Osteoblast (primary cell): ENCODE data around the gene GCHFR. TPM values are rescaled to one million over a fixed set of nuclear protein-coding genes. Genes with fewer than 3 reads are reported as not detected.
A peak's percentile ranks its signal among the peaks of the same experiment; 100 is the strongest.

ENCODE experiments used
- DNase-seq: peaks from one replicate; pipeline ENCODE4 v3.0.0; 2011; ENCODE audit warnings: low spot score, mixed read lengths; ENCODE audit not compliant: insufficient read length; ENCODE audit errors: missing footprints
- H2AFZ ChIP-seq: 2 replicates; pipeline ENCODE4 v1.6.0; 2011; ENCODE audit warnings: mild to moderate bottlenecking, low read length
- H3K27ac ChIP-seq: 2 replicates; pipeline ENCODE4 v1.5.1; 2011; ENCODE audit warnings: mild to moderate bottlenecking, low read depth, low read length, moderate library complexity
- H3K27me3 ChIP-seq: 2 replicates; pipeline ENCODE4 v1.6.0; 2012; ENCODE audit warnings: mild to moderate bottlenecking, control low read depth, inconsistent platforms, low read length, moderate library complexity; ENCODE audit not compliant: insufficient read depth
- H3K36me3 ChIP-seq: 2 replicates; pipeline ENCODE4 v1.5.1; 2011; ENCODE audit warnings: mild to moderate bottlenecking, low read length, control low read depth, moderate library complexity; ENCODE audit not compliant: insufficient read depth
- H3K4me1 ChIP-seq: 2 replicates; pipeline ENCODE4 v1.5.1; 2011; ENCODE audit warnings: mild to moderate bottlenecking, low read length, control low read depth, moderate library complexity; ENCODE audit not compliant: insufficient read depth
- H3K4me2 ChIP-seq: 2 replicates; pipeline ENCODE4 v1.6.0; 2011; ENCODE audit warnings: mild to moderate bottlenecking, low read length; ENCODE audit not compliant: insufficient read depth
- H3K4me3 ChIP-seq: fragments of 200-600 bp; sonication (generic); 3 replicates; pipeline ENCODE4 v1.5.1; 2012; ENCODE audit warnings: mild to moderate bottlenecking, low read length, inconsistent platforms; ENCODE audit not compliant: insufficient read depth
- H3K79me2 ChIP-seq: 2 replicates; pipeline ENCODE4 v1.6.0; 2012; ENCODE audit warnings: mild to moderate bottlenecking, low read length, control low read depth, inconsistent platforms; ENCODE audit not compliant: insufficient read depth
- H3K9me3 ChIP-seq: 2 replicates; pipeline ENCODE4 v1.5.1; 2011; ENCODE audit warnings: low read depth, low read length, control low read depth
- H4K20me1 ChIP-seq: 2 replicates; pipeline ENCODE4 v1.6.0; 2012; ENCODE audit warnings: mild to moderate bottlenecking, low read length, control low read depth; ENCODE audit not compliant: insufficient read depth
- total RNA-seq: library from RNA; depleted of rRNA; stranded (reverse); fragments of >200 nt; gene quantifications from 2 replicates; pipeline ENCODE4 v1.2.3, GENCODE V29; 2012
- TF ChIP-seq, protein P1 (sequence below): IDR thresholded peaks from 2 replicates; pipeline ENCODE4 v1.5.1; 2011; ENCODE audit warnings: mild to moderate bottlenecking, low read depth, low read length, moderate library complexity; ENCODE audit errors: extremely low read depth

GCHFR gene
- total RNA-seq, 1 donor, result 4.7 TPM

DNA sequence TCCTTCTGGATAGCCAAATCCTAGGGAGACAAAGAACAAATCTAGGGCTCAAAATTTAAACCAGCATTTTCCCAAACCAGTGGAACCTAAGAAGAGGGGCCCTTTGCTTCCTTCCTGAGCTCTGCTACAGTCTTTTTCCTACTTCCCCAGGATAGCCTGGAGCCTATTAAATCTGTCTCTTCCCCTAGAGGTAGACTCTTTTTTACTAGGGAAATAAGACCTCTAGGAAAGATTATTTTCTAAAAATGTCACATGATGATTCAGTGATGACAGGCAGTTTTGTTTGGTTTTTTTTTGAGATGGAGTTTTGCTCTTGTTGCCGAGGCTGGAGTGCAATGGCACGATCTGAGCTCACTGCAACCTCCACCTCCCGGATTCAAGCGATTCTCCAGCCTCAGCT is 27.3 kb upstream of the GCHFR start:
- H3K79me2 ChIP-seq, result no peaks in the 10 kb centered on the region
- TF ChIP-seq, protein P1, sequence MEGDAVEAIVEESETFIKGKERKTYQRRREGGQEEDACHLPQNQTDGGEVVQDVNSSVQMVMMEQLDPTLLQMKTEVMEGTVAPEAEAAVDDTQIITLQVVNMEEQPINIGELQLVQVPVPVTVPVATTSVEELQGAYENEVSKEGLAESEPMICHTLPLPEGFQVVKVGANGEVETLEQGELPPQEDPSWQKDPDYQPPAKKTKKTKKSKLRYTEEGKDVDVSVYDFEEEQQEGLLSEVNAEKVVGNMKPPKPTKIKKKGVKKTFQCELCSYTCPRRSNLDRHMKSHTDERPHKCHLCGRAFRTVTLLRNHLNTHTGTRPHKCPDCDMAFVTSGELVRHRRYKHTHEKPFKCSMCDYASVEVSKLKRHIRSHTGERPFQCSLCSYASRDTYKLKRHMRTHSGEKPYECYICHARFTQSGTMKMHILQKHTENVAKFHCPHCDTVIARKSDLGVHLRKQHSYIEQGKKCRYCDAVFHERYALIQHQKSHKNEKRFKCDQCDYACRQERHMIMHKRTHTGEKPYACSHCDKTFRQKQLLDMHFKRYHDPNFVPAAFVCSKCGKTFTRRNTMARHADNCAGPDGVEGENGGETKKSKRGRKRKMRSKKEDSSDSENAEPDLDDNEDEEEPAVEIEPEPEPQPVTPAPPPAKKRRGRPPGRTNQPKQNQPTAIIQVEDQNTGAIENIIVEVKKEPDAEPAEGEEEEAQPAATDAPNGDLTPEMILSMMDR, result no peak
- no peak for DNase-seq
- H3K4me2 ChIP-seq, result no peak overlapping the region
- H4K20me1 ChIP-seq, result no peaks in the 10 kb centered on the region
- no peak overlapping the region for H2AFZ ChIP-seq
- no peaks in the 10 kb centered on the region for H3K9me3 ChIP-seq
- peak overlapping the region; percentile 12 for H3K27ac ChIP-seq
- no peaks in the 10 kb centered on the region for H3K27me3 ChIP-seq
- H3K4me3 ChIP-seq, result no peak overlapping the region
- peaks cover 75% of the 10 kb centered on the region for H3K36me3 ChIP-seq
- H3K4me1 ChIP-seq, result no peaks in the 10 kb centered on the region

- H3K36me3 ChIP-seq, result peaks cover 73% of the 10 kb centered on the region
- no peak overlapping the region for H3K27ac ChIP-seq
- no peaks in the 10 kb centered on the region for H3K4me1 ChIP-seq
- H3K27me3 ChIP-seq, result no peaks in the 10 kb centered on the region
- no peak overlapping the region for H3K4me3 ChIP-seq
- no peak overlapping the region for H3K4me2 ChIP-seq
- DNase-seq, result no peak
- no peaks in the 10 kb centered on the region for H3K79me2 ChIP-seq
- no peaks in the 10 kb centered on the region for H3K9me3 ChIP-seq
- H4K20me1 ChIP-seq, result no peaks in the 10 kb centered on the region
- TF ChIP-seq, protein P1, result no peak
- H2AFZ ChIP-seq, result no peak overlapping the region
Observed at GRCh38 chr15:40737048-40737447, 26.8 kb upstream of the GCHFR start.

- no peak overlapping the region for H3K4me2 ChIP-seq
- H3K4me3 ChIP-seq, result no peak overlapping the region
- TF ChIP-seq, protein P1, result no peak
- no peaks in the 10 kb centered on the region for H3K79me2 ChIP-seq
- no peak overlapping the region for H2AFZ ChIP-seq
- no peak overlapping the region for H3K27ac ChIP-seq
- peaks cover 4% of the 10 kb centered on the region for H4K20me1 ChIP-seq
- DNase-seq, result no peak
- H3K36me3 ChIP-seq, result peaks cover 83% of the 10 kb centered on the region
- peaks cover 8% of the 10 kb centered on the region for H3K4me1 ChIP-seq
- H3K27me3 ChIP-seq, result no peaks in the 10 kb centered on the region
- no peaks in the 10 kb centered on the region for H3K9me3 ChIP-seq
Observed at GRCh38 chr15:40739047-40739446, 24.8 kb upstream of the GCHFR start.

DNA sequence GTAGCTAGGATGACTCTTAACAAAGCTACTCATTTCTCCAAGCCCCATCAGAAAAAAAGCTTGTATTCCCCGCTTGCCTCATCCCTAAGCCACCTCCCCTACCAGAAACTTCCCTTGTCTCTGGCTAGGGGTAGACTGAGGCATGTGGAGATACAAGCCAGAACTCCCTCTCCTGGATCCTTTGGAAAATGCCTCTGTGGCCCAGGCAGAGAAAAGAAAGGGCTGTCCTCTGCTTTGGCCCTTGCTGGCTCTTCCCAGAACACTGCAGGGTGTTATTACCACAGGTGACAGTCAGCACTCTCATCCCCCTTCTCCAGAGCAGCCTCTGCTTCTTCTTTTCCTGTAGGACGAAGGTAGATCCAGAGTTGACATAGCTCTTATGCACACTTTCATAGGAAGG is 24.0 kb upstream of the GCHFR start:
- Histone ChIP-seq H3K27me3 (no peaks in the 10 kb centered on the region), H3K4me3 (no peak overlapping the region), H3K79me2 (peaks cover 3% of the 10 kb centered on the region), H3K4me2 (no peak overlapping the region), H3K27ac (no peak overlapping the region), H3K4me1 (peaks cover 16% of the 10 kb centered on the region), H2AFZ (no peak overlapping the region), H4K20me1 (peaks cover 4% of the 10 kb centered on the region), H3K36me3 (peaks cover 79% of the 10 kb centered on the region), H3K9me3 (no peaks in the 10 kb centered on the region)
- TF ChIP-seq, protein P1, result no peak
- DNase-seq, result no peak
